Keratinocyte (primary cell): ENCODE results near the gene CFAP299. TPM values are rescaled to one million over a fixed set of nuclear protein-coding genes. Genes with fewer than 3 reads are reported as not detected.

Experiments
- DNase-seq: peaks from one replicate; pipeline ENCODE4 v3.0.0-alpha.2; 2011; ENCODE audit warnings: low read depth, missing footprints, low spot score
- FAIRE-seq: peaks from 2 replicates; lab custom pipeline; 2011; peaks lifted over from hg19 to GRCh38; lab: Jason Lieb, UNC
- H2AFZ ChIP-seq: 2 replicates; pipeline ENCODE4 v1.6.0; 2012; ENCODE audit warnings: low read length, control low read depth, inconsistent platforms; ENCODE audit not compliant: control insufficient read depth
- H3K27ac ChIP-seq: 2 replicates; pipeline ENCODE4 v1.5.1; 2011; ENCODE audit warnings: low read length; ENCODE audit not compliant: control insufficient read depth, insufficient read depth
- H3K27me3 ChIP-seq: 3 replicates; pipeline ENCODE4 v1.6.0; 2011; ENCODE audit warnings: low read length; ENCODE audit not compliant: control insufficient read depth, insufficient read depth; ENCODE audit errors: extremely low read depth
- H3K36me3 ChIP-seq, 2 experiments: 2 replicates in 1 of 2; 3 replicates in 1 of 2; pipeline ENCODE4 v1.5.1; 2011; ENCODE audit warnings: low read length in 2 of 2, mild to moderate bottlenecking in 1 of 2; ENCODE audit not compliant: control insufficient read depth in 2 of 2, insufficient read depth in 2 of 2; ENCODE audit errors: extremely low read depth in 1 of 2
- H3K4me1 ChIP-seq: 3 replicates; pipeline ENCODE4 v1.5.1; 2011; ENCODE audit warnings: low read length; ENCODE audit not compliant: control insufficient read depth, insufficient read depth; ENCODE audit errors: extremely low read depth
- H3K4me2 ChIP-seq: 3 replicates; pipeline ENCODE4 v1.6.0; 2011; ENCODE audit warnings: low read depth, low read length; ENCODE audit not compliant: control insufficient read depth, insufficient read depth; ENCODE audit errors: extremely low read depth
- H3K4me3 ChIP-seq, 3 experiments: fragments of 200-600 bp in 1 of 3; sonication (generic) in 1 of 3; 2 replicates in 2 of 3; 3 replicates in 1 of 3; pipeline ENCODE4 v1.5.1; 2011 to 2016; ENCODE audit warnings: low read length in 3 of 3, mild to moderate bottlenecking in 3 of 3, control low read depth in 2 of 3, inconsistent platforms in 1 of 3, low read depth in 1 of 3, mixed read lengths in 1 of 3, mixed run types in 1 of 3, moderate library complexity in 1 of 3; ENCODE audit not compliant: control insufficient read depth in 2 of 3, insufficient read depth in 2 of 3; ENCODE audit errors: extremely low read depth in 1 of 3
- H3K79me2 ChIP-seq: 2 replicates; pipeline ENCODE4 v1.6.0; 2012; ENCODE audit warnings: low read length; ENCODE audit not compliant: control insufficient read depth, insufficient read depth
- H3K9ac ChIP-seq: 3 replicates; pipeline ENCODE4 v1.6.0; 2011; ENCODE audit warnings: low read length; ENCODE audit not compliant: control insufficient read depth, insufficient read depth; ENCODE audit errors: extremely low read depth
- H3K9me1 ChIP-seq: 3 replicates; pipeline ENCODE4 v1.6.0; 2011; ENCODE audit warnings: low read length; ENCODE audit not compliant: control insufficient read depth, insufficient read depth; ENCODE audit errors: extremely low read depth
- H3K9me3 ChIP-seq: 2 replicates; pipeline ENCODE4 v1.5.1; 2012; ENCODE audit warnings: low read depth, low read length; ENCODE audit not compliant: control insufficient read depth
- H4K20me1 ChIP-seq: 3 replicates; pipeline ENCODE4 v1.6.0; 2011; ENCODE audit warnings: low read length; ENCODE audit not compliant: control insufficient read depth, insufficient read depth; ENCODE audit errors: extremely low read depth
- EZH2 ChIP-seq: IDR thresholded peaks from one replicate; pipeline ENCODE4 v1.6.1; 2012; ENCODE audit warnings: inconsistent platforms, mild to moderate bottlenecking, low read length, moderate library complexity
- dilution Hi-C: fragments of 300-500 bp; cut with MboI; formaldehyde crosslinking; loops from one replicate; pipeline ENCODE4 v1.7.0; 2020; ENCODE audit warnings: low sequenced_read_pairs; ENCODE audit not compliant: extremely low pct_ligation_motif_present
- polyA plus RNA-seq, 5 experiments: library from polyadenylated mRNA; depleted of rRNA in 3 of 5; stranded (reverse) in 3 of 5; stranded (forward) in 1 of 5; unstranded in 1 of 5; fragments of >200 nt; gene quantifications; 1 replicate in 1 of 5; 2 replicates in 3 of 5; 3 replicates in 1 of 5; pipeline versions ENCODE4 v1.2.1 to v1.2.3, GENCODE V29; 2011 to 2012; ENCODE audit warnings: missing spikeins in 2 of 5, low read depth in 1 of 5, low replicate concordance in 1 of 5
- TF ChIP-seq, protein P1 (sequence below), 3 experiments: IDR thresholded peaks in 1 of 3; conservative IDR thresholded peaks in 1 of 3; optimal IDR thresholded peaks in 1 of 3; 2 replicates in 2 of 3; 3 replicates in 1 of 3; pipeline versions ENCODE3 to v1.5.1; 2011; ENCODE audit warnings: low read length in 3 of 3, mild to moderate bottlenecking in 3 of 3, moderate library complexity in 2 of 3, control low read depth in 1 of 3, inconsistent platforms in 1 of 3; ENCODE audit not compliant: insufficient read depth in 2 of 3; ENCODE audit errors: extremely low read depth in 1 of 3

CFAP299 gene
- polyA plus RNA-seq, 1 donor (not counting 4 experiments of a cell fraction or from before 2014, with no cell fraction given): 0.14 TPM

DNA sequence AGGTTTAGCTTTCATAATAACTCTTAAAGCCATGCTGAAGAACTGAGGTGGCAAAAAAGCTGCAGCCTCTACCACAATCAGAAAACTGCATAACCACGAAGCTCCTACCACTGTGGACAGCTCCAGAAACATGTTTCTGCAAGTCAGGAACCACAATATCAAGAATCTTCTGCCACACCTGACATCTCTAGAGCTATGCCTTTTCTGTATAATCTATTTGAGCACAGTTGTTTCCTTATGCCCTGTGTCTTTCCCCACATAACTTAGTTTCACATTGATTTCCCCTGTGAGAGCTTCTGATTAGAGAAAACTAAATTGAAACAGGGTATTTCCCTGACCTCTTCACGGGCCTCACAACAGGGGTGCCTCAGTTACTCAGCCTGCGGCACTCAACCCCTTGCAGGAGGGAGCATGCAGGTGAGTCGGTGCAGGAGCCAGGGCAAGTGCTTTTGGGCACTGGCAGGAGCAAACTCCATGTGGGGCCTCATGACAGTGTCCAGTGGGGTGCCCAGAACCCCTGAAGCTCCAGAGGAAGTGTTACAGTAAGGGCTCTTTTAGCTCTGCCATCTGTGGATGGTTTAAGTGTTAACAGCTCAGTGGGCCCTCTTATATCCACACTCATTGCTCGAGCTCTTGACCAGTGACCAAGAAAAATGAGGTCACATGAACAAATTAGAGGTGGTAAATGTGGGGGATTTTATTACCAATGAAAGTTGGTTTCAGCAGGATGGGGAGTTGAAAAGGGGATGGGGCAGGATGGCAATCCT lies 562.2 kb downstream of the CFAP299 start:
- H2AFZ ChIP-seq: no peak overlapping the region
- no peaks in the 10 kb centered on the region for H3K36me3 ChIP-seq
- no peaks in the 10 kb centered on the region for H3K4me1 ChIP-seq
- H3K27ac ChIP-seq: no peak overlapping the region
- no peaks in the 10 kb centered on the region for H3K79me2 ChIP-seq
- no peak for FAIRE-seq
- dilution Hi-C loops: no loop called here
- H4K20me1 ChIP-seq: no peaks in the 10 kb centered on the region
- no peak overlapping the region for H3K9ac ChIP-seq
- no peak overlapping the region for H3K4me3 ChIP-seq
- H3K9me1 ChIP-seq: no peaks in the 10 kb centered on the region
- TF ChIP-seq, protein P1, sequence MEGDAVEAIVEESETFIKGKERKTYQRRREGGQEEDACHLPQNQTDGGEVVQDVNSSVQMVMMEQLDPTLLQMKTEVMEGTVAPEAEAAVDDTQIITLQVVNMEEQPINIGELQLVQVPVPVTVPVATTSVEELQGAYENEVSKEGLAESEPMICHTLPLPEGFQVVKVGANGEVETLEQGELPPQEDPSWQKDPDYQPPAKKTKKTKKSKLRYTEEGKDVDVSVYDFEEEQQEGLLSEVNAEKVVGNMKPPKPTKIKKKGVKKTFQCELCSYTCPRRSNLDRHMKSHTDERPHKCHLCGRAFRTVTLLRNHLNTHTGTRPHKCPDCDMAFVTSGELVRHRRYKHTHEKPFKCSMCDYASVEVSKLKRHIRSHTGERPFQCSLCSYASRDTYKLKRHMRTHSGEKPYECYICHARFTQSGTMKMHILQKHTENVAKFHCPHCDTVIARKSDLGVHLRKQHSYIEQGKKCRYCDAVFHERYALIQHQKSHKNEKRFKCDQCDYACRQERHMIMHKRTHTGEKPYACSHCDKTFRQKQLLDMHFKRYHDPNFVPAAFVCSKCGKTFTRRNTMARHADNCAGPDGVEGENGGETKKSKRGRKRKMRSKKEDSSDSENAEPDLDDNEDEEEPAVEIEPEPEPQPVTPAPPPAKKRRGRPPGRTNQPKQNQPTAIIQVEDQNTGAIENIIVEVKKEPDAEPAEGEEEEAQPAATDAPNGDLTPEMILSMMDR (optimal IDR thresholded peaks at IDR 0.05 in 1 of 3, IDR thresholded peaks at IDR 0.05 in 1 of 3, conservative IDR thresholded peaks at IDR 0.05 in 1 of 3; ENCODE audit: extremely low read depth in 1 of 3, insufficient read depth in 2 of 3, low read length in 3 of 3): no peak
- TF ChIP-seq EZH2: no peak
- no peaks in the 10 kb centered on the region for H3K27me3 ChIP-seq
- no peaks in the 10 kb centered on the region for H3K9me3 ChIP-seq
- DNase-seq: no peak
- no peak overlapping the region for H3K4me2 ChIP-seq

DNA sequence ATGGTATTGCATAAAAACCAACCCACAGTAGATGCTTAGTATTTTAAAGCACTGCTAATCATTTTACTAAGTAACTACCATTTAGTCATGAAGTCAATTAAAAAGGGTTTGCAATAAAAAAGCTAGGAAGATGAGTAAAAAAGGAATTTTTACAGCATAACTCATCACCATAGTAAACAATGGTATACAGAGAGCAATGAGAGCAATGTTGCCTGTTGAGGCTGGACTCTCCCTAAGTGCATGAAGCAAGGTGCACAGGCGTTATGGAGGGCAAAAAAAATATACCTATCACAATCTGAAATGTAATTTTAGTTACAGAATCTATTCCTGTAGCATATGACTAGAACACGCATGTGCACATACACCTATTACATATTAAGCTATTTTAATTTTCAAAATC lies 565.4 kb downstream of the CFAP299 start:
- no peak for DNase-seq
- TF ChIP-seq, protein P1 (optimal IDR thresholded peaks at IDR 0.05 in 1 of 3, IDR thresholded peaks at IDR 0.05 in 1 of 3, conservative IDR thresholded peaks at IDR 0.05 in 1 of 3; ENCODE audit: extremely low read depth in 1 of 3, insufficient read depth in 2 of 3, low read length in 3 of 3): no peak
- TF ChIP-seq EZH2: no peak
- H4K20me1 ChIP-seq: no peaks in the 10 kb centered on the region
- no peaks in the 10 kb centered on the region for H3K9me3 ChIP-seq
- no peaks in the 10 kb centered on the region for H3K36me3 ChIP-seq
- H3K4me1 ChIP-seq: no peaks in the 10 kb centered on the region
- no peaks in the 10 kb centered on the region for H3K79me2 ChIP-seq
- dilution Hi-C loops: no loop called here
- no peak overlapping the region for H2AFZ ChIP-seq
- H3K4me2 ChIP-seq: no peak overlapping the region
- no peak overlapping the region for H3K27ac ChIP-seq
- no peaks in the 10 kb centered on the region for H3K9me1 ChIP-seq
- H3K9ac ChIP-seq: no peak overlapping the region
- no peak overlapping the region for H3K4me3 ChIP-seq
- FAIRE-seq: no peak
- no peaks in the 10 kb centered on the region for H3K27me3 ChIP-seq
